OCI-LY7 (cell line): ENCODE measurements around the gene SMG6.

Source experiments
- EZH2phosphoT487 ChIP-seq: fragments of 200-600 bp; sonication (generic); IDR thresholded peaks from 2 replicates; pipeline ENCODE4 v1.6.1; 2018; ENCODE audit warnings: low read depth, borderline replicate concordance, mild to moderate bottlenecking, mixed run types, antibody characterized with exemption, low read length, moderate library complexity, mixed read lengths
- TF ChIP-seq, protein P1 (sequence below): fragments of 200-600 bp; sonication (generic); conservative IDR thresholded peaks from 2 replicates; pipeline ENCODE4 v1.5.1; 2014; ENCODE audit warnings: mild to moderate bottlenecking, antibody characterized with exemption, low read length, moderate library complexity, mixed read lengths

GRCh38 chr17:2125013-2125535 is 178.5 kb downstream of the SMG6 start:
- TF ChIP-seq, protein P1, sequence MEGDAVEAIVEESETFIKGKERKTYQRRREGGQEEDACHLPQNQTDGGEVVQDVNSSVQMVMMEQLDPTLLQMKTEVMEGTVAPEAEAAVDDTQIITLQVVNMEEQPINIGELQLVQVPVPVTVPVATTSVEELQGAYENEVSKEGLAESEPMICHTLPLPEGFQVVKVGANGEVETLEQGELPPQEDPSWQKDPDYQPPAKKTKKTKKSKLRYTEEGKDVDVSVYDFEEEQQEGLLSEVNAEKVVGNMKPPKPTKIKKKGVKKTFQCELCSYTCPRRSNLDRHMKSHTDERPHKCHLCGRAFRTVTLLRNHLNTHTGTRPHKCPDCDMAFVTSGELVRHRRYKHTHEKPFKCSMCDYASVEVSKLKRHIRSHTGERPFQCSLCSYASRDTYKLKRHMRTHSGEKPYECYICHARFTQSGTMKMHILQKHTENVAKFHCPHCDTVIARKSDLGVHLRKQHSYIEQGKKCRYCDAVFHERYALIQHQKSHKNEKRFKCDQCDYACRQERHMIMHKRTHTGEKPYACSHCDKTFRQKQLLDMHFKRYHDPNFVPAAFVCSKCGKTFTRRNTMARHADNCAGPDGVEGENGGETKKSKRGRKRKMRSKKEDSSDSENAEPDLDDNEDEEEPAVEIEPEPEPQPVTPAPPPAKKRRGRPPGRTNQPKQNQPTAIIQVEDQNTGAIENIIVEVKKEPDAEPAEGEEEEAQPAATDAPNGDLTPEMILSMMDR, result no peak
- no peak for TF ChIP-seq EZH2phosphoT487
